ENCODE measurements around the gene DNPH1. TPM values are rescaled to one million over a fixed set of nuclear protein-coding genes. Genes with fewer than 3 reads are reported as not detected.

DNPH1 gene
- total and polyA plus RNA-seq, 9 of the 15 experiments (the other 6 are each of a cell fraction or from before 2014, with no cell fraction given), result 7.3 to 300 (median 68.7) TPM

GRCh38 chr6:43269273-43270007 lies 40.2 kb upstream of the DNPH1 start (continued):
- TF ChIP-seq AFF1 (IDR thresholded peaks at IDR 0.05; ENCODE audit: low read depth in 1 of 2, partially characterized antibody in 2 of 2) (no peak), ATF1 (CRISPR knock-in tag; IDR thresholded peaks at IDR 0.05) (no peak), ATF1 (tag; IDR thresholded peaks at IDR 0.05) (0 out of 2 replicates have a peak, but pooled peaks have one; percentile 8), ILK (tag; IDR thresholded peaks at IDR 0.05; ENCODE audit: borderline replicate concordance, low read depth) (no peak), RBM14 (IDR thresholded peaks at IDR 0.05; ENCODE audit: borderline replicate concordance, insufficient read depth, low read depth, low read length) (no peak), CHD2 (IDR thresholded peaks at IDR 0.05; ENCODE audit: low read depth, low read length) (no peak), ZMIZ1 (IDR thresholded peaks at IDR 0.05; ENCODE audit: low read depth in 2 of 2, low read length in 2 of 2) (no peak), SREBF2 (CRISPR knock-in tag; IDR thresholded peaks at IDR 0.05) (no peak), PHF8 (IDR thresholded peaks at IDR 0.05; ENCODE audit: borderline replicate concordance, low read length) (no peak), GTF2F1 (IDR thresholded peaks at IDR 0.05; ENCODE audit: low read depth, low read length) (no peak), SMAD3 (CRISPR knock-in tag; conservative IDR thresholded peaks at IDR 0.05) (no peak), CTCFL (IDR thresholded peaks at IDR 0.05; ENCODE audit: borderline replicate concordance, insufficient read depth, low read depth, low read length, poor library complexity, severe bottlenecking) (no peak), ZBTB17 (CRISPR knock-in tag; IDR thresholded peaks at IDR 0.05) (no peak), ZNF583 (CRISPR knock-in tag; IDR thresholded peaks at IDR 0.05) (no peak)
